HG02610 (cell line): ENCODE measurements around the gene SYCE3.
"Not testable (repeated sequence)": the region's sequence is repeated elsewhere in the genome, so short reads cannot be mapped to it uniquely, and the experiment has no call there.

ENCODE experiments used
- ATAC-seq: cut with Tn5 transposase; IDR thresholded peaks from one replicate; pipeline ENCODE4 v1.9.1; 2021; ENCODE audit warnings: mild to moderate bottlenecking, moderate library complexity; ENCODE audit not compliant: unreplicated experiment

SYCE3 gene

DNA sequence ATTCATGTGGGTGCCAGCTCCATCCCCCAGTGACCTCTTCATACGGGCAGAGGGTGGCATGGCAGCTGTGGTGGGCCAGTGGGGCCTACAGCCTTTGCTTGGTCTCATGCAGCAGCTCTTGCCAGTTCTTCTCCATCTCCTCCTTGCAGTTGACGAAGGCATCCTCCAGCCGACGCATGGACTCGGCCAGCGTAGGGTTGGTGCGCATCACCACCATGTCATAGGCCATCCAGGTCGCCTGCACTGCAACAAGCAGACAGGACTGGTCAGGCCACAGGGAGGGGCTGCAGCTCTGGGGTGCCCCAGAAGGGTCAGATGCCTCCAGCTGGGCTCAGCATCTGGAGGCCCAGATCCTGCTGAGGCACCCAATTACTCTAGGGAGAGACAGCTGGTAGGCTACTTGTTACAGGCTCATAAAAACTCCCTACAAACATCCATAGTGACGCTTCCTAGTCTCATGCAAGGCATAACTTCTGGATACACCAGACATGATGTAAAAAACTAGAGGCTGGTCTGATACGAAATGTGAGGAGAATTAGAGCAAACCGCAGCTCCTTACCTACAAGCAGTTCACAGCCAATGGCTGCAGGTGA, 11.5 kb downstream of the SYCE3 start:
- no peak for ATAC-seq

DNA sequence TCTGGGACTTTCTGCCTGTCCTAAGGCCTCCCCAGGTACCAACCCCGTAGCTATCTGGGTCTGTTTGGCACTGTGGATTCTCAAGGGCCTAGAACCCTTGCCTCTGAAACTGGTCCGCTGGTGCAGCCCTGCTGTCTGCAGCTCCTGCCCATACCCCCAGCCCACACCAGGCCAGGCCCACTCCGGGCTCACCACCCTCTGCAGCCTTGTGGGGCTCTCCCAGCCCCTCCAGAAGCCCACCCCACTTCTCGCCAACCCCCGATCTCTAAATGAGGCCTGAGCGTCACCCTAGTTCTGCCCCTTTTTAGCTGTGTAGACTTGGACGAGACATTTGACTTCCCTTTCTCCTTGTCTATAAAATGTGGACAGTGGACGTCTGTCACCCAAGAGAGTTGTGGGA, 12.3 kb downstream of the SYCE3 start:
- no peak for ATAC-seq

DNA sequence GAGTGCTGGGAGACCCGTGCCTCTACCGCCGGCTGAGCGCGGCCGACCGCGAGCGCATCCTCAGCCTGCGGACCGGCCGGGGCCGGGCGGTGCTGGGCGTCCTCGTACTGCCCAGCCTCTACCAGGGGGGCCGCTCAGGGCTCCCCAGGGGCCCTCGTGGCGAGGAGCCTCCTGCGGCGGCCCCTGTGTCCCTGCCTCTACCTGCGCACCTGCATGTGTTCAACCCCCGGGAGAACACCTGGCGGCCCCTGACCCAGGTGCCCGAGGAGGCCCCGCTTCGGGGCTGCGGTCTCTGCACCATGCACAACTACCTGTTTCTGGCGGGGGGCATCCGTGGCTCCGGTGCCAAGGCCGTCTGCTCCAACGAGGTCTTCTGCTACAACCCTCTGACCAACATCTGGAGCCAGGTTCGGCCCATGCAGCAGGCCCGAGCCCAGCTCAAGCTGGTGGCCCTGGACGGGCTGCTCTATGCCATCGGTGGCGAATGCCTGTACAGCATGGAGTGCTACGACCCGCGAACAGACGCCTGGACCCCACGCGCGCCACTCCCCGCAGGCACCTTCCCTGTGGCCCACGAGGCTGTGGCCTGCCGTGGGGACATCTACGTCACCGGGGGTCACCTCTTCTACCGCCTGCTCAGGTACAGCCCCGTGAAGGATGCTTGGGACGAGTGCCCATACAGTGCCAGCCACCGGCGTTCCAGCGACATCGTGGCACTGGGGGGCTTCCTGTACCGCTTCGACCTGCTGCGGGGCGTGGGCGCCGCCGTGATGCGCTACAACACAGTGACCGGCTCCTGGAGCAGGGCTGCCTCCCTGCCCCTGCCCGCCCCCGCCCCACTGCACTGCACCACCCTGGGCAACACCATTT, 13.6 kb downstream of the SYCE3 start:
- no peak for ATAC-seq

DNA sequence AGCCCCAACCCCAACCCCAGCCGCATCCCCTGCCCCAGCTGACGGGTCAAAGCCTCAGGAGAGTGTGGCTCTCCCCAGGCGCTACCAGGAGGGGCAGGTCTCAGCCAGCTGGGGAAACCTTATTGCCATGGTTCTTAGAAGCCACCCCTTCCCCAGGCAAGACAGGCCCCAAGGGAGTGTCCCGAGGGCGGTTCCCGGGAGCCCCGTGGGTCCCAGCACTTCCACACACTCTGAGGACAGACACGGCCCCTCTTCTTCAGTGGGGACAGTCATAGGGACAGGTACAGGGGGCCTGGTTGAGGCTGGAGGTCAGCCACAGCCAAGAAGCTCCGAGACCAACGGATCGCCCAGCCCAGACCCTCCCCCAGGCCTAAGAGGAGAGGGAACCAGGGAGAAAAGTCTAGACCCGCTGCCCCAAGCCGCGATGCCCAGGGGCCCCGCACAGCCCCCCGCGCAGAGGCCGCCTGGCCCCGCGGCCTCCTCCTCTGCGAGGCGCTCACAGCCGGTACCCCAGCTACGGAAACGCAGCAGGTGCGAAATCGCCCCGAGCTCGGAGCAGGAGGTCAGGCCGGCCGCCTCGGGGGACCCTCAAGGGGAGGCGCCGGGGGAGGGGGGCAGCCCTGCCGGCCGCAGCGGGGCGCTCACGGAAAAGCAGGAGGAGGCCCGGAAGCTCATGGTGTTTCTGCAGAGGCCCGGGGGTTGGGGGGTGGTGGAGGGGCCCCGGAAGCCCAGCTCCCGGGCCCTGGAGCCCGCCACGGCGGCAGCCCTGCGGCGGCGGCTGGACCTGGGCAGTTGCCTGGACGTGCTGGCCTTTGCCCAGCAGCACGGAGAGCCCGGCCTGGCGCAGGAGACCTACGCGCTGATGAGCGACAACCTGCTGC, 14.4 kb downstream of the SYCE3 start:
- no peak for ATAC-seq

DNA sequence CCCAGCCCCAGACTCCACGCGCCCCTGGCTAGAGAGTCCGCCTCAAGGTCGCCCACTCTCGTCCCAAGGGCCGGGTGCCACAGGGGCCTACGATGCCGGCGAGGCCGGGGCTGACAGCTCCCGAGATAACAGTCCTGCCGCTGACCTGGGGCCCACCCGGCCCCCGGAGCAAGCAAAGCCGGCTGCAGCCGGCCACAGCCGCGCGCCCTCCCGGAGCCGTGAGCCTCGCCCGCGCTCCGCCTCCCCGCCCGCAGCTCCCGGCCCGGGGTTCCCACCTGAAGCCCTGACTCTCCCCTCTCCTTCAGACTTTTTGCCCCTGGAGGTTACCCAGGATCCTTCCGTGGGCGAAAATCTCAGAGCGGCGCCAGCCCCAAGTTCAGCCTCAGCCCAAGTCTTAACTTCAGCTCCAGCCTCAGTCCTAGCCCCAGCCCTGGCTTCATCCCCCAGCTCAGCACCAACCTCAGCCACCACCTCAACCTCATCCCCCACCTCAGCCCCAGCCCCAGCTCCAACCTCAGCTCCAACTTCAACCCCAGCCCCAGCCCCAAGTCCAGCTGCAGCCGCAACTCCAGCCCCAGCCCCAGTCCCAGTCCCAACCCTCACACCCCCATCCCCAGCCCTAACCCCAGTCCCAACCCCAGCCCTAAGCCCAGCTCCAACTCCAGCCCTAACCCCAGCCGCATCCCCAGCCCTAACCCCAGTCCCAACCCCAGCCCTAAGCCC, 15.3 kb downstream of the SYCE3 start:
- no peak for ATAC-seq

DNA sequence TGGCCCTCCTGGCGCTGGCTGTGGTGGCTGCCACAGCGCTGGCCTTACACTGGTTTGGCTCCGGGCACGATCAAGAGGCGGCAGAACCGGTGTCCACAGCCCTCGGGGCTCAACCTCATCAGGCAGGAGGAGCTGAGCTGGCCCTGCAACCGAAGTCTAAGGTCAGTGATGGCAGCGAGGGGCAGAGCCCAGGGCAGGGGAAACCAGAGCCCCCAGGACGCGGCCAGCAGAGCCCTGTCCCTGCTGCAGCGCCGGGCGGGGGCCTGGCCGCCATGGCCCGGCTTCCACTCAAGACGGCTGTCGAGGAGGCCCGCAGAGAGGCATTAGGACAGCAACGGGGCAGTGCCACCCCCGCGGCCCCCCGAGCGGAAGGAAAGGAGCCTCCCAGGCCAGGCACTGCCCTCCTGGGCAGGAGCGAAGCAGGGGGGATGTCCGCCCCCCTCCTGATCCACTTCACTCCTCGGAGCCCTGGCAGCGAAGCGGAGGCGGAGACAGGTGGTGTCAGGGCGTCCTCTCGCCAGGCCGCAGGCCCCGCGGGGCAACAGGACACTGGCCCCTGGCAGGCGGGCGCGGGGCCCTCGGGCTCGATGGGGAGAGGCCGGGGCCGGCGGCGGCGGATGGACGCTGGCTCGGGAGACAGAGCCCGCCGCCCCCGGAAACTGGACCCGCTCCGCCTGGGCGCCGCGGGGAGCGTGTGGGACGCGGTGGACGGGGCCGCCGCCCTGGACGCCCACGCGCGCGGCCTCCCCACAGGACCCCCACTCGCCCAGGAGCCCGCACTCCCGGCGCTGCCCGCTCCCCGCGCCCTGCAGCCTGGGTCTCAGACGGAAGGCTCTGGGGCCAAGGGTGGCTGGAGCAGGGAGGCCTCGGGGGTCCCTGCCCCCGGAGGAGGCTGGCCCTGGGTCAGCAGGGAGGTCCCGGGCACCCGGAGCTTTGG, 16.1 kb downstream of the SYCE3 start:
- no peak for ATAC-seq

DNA sequence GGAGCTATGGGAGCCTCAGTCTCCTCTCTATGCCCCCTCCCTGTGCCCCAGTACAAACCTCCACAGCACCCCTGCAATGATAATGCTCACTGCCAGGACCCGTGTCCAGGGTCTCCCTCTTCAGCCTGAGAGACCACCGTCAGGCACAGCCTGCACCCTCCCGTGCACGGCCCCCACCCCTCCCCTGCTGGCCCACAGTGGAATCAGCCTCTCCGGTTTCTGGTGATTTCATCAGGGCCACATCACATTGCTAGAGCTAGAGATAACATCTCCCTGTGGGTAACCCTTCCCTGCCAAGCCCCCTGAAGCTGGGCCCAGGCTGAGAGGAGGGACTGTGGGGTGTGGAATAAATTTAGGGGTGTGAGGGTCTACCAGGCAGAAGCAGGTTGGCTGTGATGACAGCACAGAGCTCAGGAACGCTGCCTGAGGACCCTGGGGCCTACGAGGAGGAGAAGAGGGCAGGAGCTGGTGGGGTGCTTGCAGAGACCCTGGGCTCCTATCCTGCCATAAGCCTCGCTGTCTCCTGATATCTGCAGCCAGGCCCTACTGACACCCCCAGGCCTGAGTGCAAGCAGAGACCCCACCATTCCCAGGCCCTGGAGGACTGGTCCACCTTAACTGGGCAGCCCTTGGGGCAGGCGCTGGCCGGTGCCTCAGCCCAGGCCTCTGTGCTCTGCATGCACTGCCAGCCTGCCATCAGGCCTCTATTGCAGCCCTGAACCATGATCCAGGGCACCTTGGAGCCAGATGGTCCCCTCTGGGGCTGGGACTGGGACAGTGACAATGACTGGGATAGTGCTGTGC, 17.0 kb downstream of the SYCE3 start, which contains the start of gene KLHDC7B:
Gene KLHDC7B, plus strand, starts transcription at position 378 of the 804 bp plus-strand sequence. Its CDS starts 345 bp downstream, at position 723.
- no peak for ATAC-seq

DNA sequence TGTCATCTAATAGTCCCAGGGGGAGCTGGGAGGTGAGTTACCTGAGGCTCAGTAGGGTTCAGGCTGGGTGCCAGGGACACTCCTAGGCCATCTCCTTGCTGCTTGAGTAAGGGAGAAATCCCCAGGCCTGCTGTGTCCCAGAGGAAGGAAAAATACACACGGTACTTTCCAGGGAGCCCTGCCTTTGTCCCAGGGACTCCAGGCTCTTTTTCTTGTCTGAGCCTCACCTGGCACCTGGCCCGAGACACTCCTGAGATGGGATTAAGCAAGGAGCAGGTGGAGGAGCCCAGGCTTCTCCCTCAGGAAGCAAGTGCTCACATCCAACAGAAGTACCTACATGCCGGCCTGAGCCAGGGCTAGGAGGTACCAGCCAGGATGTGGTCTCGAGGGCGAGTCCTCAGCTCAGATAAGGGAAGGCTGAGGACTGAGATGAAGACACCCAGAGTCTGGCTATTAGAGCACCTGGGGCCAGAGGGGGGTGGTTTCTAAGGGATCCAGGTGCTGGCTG, 17.9 kb downstream of the SYCE3 start:
- no peak for ATAC-seq

DNA sequence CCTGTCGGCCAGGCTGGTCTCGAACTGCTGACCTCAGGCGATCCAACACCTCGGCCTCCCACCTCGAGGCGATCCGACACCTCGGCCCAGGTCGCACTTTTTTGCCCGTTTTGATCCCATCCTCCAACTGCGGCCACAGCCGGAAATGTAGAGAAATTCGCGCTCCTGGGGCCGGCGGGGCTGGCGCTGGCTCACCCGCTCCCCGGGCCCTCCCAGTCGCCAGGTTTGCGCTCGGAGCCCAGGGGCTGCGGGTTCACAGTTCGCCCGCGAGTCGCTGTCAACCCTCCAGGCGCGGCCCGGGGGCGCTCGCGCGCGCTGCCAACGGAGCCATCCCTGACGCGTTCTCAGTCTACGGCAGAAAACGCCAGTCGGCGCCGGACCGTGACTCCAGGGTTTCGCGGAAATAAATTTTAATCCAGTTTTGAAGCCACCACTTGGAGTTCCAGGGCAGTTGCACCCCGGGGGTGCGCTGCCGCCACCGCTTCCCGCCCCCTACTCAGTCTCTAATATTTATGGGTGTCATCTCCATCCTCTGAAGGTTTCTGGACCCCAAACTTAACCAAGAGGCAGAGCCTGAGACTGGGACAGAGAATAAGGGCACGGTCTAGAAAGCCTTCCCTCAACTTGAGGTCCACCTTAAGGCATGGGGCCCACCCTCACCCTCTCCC, 18.5 kb downstream of the SYCE3 start:
- ATAC-seq: no peak

DNA sequence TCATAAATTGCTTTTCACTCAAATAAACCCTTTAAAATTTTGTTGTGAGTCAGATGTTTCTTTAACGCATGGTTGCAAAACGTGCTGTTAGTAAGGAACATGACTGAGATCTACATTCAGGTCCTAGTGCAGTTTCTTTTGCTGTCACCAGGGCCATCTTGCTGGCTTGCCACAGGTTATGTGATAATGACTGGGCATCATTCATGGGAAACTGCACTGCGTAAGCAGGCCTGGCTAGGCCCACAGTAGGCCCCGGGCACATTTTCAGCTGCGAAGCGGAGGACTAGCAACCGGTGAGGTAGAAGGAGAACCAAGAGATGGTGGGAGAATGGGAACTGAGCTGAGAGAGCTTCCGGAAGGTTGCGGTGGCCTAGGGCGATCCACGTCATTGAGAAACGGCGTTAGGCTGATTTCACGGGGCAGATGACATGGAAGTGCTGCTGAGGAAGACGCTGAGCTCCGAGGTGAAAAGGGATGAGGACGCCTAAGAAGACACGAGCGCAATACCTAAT, 20.2 kb downstream of the SYCE3 start:
- ATAC-seq: peak; percentile 30

DNA sequence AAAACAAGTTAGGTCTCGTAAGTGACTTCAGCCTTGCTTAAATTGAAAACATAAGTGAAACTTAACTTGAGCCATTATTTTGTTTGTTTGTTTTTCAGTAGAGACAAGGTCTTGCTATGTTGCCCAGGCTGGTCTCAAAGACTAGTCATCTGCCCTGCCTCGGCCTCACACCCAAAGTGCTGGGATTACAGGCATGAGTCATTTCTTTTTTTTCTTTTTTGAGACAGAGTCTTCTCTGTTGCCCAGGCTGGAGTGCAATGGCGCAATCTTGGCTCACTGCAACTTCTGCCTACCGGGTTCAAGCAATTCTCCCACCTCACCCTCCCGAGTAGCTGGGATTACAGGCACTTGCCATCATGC, 21.1 kb downstream of the SYCE3 start:
- peak; percentile 20 for ATAC-seq

DNA sequence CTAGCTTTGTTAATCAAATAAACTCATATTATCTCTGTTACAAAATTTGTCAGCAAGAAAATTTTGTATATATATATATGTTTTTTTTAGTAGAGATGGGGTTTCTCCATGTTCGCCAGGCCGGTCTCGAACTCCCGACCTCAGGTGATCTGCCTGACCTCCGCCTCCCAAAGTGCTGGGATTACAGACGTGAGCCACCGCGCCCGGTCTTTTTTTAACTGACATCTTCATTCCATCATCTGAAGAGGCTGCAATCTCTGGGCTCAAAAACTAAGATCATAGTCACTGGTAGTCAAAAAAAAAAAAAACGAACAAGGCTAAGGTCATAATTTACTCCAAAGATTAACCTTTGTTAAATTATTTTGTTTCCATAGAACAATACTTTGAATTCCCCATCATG, 22.3 kb downstream of the SYCE3 start:
- no peak for ATAC-seq

DNA sequence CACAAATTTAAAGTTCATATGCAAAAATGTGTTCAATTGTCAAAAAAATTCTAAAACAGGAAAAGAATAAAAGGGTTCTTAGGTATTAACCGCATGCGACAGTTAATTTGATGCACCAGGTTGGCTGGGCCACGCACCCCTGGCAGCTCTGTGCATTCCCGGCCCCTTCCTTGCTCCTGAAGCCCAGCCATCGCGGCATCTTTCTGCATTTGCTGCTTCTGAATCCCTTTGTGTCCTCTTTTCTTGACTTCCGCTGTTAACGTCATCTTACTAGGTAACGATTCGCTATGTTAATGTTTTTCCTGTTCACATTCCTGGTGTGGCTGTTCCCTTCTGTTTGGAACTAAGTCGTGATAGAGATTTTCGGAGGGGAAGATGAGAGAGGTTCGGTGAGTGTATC, 25.0 kb downstream of the SYCE3 start:
- ATAC-seq: no peak

DNA sequence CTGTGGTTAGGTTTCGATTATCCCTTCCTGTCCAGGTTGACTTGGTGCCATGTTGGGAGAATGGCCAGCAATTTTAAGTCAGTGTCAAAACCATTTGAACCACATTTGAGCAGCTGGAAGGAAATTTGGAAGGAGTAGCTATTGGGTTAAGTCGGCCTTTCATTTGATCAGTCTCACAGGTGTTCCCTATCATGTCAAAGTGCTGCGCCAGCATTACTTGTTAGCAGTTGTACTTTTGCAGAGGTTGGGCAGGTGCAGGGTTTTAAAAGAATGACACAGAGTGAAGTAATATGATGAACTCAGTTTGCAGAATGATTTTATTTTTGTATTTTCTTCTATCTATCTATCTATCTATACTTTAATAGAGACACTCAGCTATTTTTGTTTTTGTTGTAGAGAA, 26.5 kb downstream of the SYCE3 start:
- ATAC-seq: no peak

DNA sequence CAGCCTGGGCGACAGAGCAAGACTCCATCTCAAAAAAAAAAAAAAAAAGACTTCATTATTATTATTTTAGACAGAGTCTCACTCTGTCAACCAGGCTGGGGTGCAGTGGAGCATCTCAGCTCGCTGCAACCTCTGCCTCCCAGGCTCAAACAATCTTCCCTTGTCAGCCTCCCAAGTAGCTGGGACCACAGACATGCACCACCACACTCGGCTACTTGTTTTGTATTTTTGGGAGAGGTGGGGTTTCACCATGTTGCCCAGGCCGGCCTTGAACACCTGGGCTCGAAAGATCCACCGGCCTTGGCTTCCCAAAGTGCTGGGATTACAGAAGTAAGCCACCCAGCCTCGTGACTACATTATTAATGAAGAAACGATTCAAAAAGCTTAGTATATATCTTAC, 27.6 kb downstream of the SYCE3 start:
- no peak for ATAC-seq

DNA sequence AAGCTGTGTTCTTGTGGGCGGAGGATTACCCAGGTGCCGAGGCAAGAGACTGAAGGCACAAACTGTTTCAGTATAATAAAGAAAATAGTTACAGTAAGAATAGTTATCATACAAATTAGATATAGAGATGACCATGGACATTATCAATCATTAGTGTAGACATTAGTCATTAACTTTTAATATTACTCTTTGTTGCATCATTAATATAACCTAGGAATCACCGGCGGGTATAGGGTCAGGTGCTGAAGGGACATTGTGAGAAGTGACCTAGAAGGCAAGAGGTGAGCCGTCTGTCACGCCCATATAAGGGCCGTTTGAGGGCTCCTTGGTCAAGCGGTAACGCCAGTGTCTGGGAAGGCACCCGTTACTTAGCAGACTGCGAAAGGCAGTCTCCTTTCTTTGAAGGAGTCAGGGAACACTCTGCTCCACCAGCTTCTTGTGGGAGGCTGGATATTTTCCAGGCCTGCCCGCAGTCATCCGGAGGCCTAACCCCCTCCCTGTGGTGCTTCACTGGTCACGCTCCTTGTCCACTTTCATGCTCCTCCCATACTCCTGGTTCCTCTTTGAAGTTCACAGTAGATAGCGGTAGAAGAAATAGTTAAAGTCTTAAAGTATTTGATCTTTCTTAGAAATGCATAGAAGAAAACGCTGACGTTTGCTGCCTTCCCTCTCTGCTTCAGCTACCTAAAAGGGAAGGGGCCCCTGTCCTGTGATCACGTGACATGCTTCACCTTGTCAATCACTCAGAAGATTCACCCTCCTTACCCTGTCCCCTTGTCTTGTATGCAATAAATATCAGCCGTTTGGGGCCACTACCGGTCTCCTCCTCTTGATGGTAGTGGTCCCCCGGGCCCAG, 28.6 kb downstream of the SYCE3 start:
- not testable (repeated sequence) for ATAC-seq
